Measurements from ENCODE around the gene FHL2.
A peak's percentile ranks its signal among the peaks of the same experiment; 100 is the strongest.
"Not testable (repeated sequence)": the region's sequence is repeated elsewhere in the genome, so short reads cannot be mapped to it uniquely, and the experiment has no call there.

FHL2 gene, protein sequence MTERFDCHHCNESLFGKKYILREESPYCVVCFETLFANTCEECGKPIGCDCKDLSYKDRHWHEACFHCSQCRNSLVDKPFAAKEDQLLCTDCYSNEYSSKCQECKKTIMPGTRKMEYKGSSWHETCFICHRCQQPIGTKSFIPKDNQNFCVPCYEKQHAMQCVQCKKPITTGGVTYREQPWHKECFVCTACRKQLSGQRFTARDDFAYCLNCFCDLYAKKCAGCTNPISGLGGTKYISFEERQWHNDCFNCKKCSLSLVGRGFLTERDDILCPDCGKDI

DNA sequence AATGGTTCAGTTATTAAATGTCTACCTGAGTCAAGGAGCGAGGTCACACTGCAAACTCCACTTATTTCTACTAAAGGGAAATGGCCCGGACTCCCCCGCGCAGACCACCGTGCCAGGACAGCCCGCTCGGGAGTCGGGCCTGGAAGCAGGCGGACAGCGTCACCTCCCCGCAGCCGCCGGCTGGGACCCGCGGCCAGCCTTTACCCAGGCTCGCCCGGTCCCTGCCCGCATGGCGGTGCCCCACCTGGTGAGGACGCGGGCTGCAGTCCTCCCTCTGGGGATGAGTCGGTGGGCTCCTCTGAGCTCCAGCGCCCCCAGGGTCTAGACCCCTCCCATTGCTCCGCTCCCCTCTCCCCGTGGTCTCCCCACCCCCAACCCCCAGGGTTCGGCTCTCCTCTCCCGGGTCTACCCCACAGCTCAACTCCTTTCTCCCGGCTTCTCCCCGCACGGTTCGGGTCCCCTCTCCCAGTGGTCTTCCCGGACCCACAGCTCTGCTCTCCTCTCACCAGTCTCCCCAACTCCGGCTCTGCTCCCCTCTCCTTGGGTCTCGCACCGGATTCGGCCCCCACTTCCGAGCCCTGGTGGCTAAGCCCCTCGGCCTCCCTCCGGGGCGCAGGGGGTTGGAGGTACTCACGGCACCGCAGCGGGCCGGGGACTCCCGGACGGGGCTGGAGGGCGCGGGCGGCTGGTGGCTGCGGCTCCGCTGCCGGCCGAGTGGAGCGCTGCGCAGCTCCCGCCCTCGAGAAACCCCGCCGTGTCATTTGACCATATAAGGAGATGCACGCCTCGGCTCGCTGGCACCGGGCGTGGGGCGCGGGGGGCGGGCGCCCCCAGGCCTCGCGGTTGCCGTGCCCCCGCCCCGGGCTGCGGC lies at the start of gene FHL2:
Gene FHL2, minus strand, starts transcription at position 716 of the 871 bp plus-strand sequence. CDS start 12,535 bp downstream, outside the sequence.
- peak; percentile 22 for DNase-seq

DNA sequence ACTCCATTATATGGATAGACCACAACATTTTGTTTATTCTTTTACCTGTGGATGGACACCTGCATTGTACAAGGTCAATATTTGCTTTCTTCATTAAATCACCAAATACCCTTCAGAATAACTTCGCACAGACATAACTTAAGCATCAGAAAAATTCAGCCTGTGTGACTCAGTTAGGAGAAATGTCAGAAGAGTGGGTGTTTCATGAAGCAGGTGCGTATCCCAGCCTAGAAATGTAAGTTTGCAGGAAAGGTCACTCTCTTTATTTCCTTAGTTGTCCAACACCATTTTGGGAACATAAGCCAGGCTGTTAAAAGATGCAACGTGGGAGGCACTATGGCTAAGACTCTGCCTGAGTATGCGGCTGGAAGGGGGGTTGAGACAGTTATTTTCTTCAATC lies 48.6 kb upstream of the FHL2 start:
- DNase-seq: no peak

DNA sequence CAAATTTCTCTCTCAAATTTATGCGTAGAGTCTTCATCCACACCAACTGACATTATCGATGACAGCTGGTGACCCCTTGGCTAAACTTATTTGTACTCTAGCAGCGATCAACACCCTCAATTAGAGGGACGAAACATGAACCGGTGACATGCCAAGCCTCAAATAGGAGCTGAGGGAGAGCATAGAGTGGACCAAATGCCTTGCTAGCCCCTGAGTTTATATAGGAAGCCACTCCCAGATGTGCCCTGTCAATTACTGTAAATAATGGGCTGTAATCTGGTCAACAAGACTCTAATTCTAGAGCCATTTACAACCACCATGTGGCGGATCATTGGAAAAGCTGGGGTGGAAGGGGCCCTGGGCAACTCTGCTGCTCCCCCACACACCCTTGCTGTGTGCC lies 47.6 kb upstream of the FHL2 start:
- no peak for DNase-seq

DNA sequence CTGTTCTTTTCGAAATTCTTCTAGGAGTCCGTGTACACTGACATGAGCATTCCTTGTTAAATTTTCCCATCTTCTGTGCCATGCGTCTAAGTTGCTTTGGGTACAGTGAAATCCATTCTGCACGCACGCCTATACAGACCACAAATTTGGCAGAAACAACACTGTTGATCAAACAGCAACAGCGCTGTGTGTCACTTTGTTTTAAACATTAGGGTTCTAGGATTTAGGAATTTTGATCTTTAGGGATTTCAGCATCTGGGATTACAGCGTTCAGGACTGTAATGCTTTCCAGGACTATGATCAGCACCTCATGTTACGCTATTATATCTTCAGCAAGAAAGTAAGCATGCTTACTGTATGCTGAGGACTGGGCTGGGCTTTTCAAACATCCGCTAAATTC lies 47.1 kb upstream of the FHL2 start:
- DNase-seq: no peak

DNA sequence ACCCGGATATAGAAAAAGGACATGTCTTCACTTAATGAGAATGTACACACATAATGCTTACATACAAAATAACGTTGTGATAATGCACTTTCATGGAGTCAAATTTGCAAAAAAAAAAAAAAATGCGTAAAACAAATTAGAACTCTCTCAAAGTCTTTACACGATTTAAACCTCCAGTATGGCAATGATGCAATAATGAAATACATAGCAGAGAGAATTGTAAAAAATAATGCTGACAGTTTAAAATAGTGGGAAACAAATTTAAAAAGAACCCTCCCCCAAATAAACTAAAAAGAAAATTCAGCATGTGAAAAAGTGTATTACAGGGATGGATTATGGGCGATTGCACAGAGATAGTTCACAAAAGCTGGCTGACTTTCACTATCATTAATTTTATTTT lies 46.6 kb upstream of the FHL2 start:
- no peak for DNase-seq

DNA sequence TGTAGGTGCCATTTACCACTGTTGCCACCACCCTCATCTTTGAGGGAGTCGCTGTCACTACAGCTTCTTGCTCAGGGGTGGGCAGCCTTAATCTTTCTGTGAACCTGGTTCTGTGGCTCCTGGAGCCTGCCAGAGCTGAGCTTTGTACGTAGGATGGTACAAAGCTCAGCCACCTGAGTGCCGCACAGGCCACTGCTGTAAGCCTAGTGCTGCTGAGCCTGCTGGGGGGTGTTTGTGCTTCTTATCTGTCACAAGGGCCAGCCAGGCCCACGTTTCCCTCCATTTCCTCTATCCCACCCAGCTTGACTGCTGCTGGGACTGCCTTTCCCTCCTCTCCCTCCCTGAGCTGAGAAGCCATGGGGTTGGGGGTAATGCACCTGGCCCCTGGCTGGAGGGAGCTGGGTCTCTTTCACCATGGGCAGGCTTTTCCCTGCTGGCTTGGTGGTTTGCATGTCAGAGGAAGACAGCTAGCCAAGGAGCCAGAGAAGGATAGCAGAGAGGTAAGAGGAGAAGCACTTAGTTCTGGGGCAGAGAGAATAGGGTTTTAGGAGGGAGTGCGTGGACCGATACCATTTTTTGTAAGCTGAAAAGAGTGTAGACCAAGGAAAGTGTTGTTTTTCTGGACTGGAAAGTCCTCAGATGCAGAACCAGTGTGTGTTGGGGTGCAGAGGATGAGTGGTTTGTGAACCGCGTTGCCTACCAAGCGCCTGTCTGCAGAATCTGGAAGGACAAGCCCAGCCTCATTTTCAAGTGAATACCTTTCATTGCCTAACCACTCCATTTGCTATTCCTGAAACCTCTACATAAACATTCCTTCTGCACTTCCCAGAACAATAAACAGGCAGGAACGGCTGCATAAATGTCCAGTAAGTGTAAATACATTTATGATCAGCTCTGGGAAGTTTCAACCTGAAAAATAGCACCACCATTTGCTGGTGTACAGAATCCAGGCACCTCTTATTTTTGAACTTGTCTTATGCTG lies 45.1 kb upstream of the FHL2 start:
- DNase-seq: no peak

DNA sequence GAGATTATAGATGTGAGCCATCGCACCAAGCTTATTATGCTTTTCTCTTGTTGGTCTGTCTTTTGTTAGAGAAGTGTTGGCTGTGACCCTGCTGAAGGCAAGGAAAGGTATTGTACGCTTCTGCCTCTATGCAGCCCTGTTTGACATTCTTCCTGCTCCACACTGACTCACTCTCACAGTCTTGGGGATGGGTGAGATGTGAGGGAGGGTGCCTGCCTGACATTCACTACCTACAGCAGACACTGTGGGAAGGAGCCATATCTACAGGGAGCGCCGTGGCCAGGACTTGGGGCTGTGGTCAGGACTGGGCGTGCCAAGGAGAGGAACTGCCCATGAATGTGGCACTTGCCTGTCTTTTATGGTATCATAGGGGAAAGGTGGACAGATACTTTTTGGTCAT lies 43.9 kb upstream of the FHL2 start:
- no peak for DNase-seq

DNA sequence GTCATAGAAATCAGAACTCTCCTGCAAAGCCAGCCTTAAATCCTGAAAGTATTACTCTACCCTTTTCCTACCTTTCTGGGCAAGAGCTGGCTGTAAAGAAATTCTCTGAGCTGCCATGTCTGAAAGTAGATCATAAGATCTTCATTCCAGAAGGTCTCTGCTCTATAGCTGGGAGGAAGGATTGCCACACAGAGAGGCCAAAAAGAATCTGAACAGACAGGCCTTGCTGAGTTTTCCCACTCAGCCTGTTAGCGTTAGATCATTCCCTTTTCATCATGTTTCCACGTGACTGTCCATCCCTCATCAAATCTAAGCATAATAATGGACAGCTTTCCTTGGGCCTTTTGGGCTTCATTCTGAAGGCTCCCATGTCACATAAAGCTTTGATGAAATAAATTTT lies 43.2 kb upstream of the FHL2 start:
- DNase-seq: no peak

DNA sequence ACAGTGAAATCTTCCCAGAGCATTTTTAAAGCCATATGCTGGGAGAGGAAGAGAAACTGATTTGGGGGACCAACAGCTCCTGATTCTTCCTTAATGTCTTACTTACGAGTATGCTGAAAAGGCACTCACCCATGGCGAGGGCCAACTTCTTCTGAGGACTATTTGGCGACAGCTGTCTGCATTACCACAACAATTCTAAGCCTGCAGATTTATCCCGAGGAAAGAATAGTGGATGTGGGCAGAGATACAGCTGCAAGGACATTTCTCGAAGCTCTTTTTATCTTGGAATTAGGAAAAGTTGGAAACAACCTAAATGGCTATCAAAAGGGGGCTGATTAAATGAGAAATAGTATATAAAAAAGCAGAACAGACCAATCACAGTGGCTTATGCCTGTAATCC lies 40.3 kb upstream of the FHL2 start:
- no peak for DNase-seq

DNA sequence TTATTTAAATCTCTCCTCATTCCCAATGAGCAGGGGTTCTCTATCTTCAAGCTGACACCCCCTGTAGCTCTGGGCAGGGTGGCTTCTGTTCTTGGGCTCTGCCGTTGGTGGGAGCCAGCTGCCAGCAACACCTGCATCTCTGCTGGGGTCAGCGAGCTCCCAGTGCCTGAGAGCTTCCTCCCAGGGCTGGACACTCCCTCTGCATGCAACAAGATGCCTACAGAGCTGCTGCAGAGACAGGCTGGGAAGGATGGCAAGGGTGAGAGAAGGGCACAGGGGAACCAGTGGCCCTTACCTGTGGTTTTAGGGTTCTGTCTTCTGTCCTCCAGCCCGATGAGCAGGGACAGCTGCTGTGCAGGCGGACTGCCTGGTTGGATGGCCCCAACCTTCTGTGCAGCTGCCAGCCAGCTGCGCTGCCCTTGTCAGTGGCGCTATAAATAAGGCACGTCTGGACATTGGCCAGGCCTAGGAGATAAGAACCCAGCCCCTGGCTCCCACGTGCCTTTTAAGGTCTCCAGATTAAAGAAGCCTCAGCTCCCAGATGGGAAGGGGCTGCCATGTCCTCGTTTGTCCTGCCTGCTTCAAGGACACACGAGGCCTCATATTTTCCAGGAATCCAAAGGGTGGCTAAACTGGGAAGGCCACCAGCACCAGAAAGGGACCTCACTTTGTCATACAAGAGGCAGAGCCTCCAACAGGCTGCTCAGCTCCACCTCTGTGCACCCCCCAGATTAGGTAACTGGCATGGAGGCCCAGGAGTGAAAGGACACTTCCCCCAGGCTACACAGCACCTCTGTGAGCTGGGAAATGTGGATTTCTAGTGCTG lies 39.5 kb upstream of the FHL2 start:
- peak; percentile 35 for DNase-seq

DNA sequence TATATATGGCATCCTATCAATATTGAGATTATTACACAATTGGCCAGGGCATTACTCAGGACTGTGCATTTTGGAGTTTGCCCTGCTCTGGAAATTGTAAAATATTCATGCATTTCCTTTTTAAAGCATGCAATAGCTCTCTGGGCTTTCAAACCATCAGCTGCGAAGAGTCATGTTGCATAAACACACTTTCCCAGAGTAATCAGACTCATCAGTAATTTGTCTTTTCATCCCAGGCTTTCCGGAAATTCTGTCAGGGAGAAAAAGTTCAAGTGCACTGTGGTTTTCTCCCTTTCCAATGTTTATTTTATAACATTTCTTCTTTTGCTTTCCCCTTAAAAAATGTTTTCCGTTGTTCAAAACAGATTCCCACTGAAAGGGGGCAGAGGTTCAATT lies 38.9 kb upstream of the FHL2 start:
- DNase-seq: no peak

DNA sequence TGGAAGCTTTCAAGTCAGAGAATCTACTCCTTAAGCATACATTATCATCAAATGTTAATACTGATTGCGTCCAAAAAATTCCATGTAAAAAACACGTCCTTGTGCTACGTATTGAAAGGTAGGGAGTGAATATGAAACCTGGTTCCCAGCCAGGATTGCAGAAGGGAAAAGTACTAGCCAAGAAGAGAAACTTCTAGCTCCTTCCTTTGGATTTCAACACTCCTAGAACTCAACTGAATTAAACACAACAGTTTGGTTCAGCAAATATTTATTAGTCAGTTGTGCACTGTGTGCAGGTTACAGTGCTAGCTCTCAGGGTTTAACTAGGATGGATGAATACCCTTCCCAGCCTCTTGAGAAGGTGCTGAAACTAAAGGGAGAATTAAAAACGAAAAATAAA lies 33.9 kb upstream of the FHL2 start:
- no peak for DNase-seq

DNA sequence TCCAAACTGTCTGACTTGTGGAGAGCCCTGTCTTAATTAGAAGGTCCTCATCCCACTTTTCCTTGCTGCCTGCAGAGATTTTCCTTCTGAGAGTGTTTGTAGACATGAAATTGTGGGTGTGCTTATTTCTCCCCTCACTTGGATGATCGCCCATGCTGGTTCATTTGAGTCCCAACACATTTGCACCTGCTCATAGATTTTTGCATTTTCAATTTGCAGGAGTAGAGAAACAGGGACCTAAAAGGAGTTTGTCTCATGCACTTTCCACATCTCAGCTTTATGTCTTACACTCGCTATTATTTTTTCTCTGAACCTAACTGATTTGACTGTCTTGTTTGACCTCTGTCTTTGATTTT lies 33.2 kb upstream of the FHL2 start:
- no peak for DNase-seq

DNA sequence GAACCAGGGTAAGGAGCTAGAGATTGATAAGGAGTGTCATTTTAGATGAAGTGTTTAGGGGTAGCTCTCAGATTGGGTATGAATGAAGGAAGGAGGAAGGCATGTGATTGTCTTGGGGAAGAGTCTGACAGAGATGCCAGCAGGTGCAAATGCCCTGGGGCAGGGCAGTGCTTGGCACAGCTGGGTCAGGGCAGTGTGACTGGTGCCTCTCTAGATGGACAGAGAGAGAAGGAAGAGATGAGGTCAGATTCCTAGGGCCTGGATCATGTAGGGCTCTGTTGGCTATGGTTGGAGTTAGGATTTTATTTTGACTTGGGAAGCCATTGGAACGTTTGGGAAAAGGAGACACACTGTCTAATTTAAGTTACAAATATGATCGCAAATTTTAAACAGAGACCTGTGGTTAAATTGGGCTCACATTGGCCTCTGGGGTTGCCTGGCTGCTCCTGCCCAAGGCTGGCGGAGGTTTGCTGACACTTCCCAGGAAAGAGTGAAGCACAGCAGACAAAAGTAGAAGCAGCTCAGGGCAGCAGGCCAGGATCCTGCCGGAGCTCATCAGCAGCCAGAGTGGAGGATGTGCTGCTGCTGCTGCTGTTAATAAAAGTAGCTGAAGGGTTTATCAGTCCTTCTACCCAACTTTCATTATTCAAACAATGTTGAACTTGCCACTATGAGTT lies 32.7 kb upstream of the FHL2 start:
- no peak for DNase-seq

DNA sequence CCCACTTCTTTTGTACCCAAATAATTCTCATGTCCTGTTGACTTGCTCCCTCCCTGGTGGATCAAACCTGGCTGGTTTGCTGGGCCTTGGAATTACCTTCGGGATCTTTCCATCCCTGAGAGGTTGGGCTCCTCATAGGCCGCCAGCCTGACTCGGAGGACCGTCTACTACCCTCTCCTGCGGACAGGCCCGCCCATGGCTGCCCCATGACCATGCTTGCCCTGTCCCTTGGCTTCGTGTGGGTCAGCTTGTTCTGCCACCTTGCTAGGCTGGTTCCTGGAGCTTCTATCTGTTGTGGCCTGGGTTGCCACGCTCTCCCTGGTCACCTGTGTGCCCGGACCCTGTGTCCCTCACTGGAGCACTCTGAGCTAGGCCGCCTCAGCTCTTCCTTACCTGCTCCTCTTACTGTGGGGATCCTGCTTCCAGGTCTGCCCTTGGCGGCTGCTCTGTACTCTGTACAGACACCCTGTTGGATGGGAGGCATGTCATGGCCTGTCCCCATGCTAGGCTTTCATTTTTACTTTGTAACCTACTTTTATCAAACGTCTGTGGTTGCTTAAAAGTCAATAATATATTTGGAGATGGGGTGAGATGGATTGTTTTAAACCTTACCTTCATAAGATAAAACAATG lies 29.7 kb upstream of the FHL2 start:
- DNase-seq: no peak

DNA sequence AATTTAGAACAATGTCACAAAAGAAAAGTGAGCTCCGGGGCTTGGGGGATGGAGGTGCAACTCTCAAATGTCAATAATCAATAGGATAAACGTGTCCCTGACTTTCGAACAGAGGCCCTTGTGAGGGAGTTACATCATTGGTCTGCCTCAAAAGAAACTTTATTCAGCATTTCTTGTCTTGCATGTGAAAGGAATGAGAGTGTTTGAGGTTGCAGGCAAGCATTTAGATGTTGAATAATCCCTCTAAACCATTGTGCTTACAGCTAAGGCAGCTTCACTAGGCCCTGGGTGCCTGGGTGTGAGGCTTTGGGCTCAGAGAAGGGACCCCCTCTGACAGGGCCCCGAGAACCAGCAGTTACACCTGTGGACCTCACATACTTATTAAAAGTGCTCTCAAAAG lies 28.6 kb upstream of the FHL2 start:
- no peak for DNase-seq

DNA sequence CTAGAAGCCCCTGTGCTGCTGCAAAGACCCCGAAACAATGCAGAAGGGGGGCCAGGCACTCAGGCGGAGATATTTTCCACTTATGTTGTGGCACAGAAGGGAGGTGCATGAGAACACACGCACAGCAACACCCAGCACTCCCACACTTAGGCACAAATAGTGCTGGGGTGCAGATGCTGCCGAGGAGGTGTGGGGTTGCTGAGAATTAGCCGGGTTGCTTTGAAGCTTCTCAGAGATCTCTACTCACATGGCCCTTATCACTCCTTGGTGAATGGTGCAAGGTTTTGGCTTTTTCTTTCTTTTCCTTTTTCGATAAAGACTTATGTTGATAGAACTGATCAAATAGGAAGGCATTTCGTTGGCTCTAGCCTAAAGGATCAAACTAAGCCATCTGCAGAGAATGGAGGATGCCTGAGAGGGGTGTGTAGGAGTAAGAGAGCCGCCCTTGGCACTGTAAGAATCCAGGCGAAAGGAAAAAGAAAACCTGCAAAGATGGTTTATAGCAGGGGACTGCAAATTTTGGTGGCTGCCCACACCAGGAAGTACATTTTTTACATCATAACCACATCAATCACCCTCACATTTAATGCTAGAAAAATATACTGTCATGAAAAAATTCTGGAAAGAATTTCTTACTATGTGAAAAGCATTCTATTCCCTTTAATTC lies 27.9 kb upstream of the FHL2 start:
- no peak for DNase-seq

DNA sequence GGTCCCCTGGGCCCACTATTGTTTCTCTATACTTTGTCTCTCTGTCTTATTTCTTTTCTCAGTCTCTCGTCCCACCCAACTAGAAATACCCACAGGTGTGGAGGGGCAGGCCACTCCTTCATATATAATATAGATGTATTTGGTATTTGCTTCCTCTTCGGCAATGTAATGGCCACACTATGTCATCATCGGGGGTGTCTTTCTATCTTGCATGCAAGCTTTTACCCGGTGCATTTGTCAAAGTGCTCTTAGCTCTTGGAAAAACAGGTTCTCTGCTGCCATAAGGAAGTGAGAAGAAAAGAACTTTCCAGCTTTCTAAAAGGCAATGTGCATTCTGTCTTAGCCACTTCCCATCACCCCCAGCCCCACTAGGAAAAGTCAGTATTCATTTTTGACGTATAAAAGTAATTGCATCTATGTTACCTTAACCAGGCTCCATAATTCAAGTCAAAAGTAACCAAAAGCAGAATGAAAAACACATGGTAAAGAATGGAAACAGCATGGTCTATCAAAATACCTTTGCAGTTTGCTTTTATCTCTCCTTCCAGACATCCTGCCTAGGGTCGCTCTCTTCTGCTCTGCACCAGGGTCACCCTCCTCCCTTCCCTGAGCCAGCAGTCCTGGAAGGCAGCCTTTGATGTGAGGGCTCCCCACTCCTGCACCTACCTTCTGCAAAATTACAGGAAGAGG lies 27.2 kb upstream of the FHL2 start:
- no peak for DNase-seq

DNA sequence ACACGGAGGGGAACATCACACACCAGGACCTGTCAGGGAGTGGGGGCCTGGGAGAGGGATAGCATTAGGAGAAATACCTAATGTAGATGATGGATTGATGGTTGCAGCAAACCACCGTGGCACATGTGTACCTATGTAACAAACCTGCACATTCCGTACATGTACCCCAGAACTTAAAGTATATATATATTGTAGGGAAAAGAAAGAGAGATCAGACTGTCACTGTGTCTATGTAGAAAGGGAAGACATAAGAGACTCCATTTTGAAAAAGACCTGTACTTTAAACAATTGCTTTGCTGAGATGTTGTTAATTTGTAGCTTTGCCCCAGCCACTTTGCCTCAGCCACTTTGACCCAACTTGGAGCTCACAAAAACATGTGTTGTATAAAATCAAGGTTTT lies 26.0 kb upstream of the FHL2 start:
- not testable (repeated sequence) for DNase-seq

DNA sequence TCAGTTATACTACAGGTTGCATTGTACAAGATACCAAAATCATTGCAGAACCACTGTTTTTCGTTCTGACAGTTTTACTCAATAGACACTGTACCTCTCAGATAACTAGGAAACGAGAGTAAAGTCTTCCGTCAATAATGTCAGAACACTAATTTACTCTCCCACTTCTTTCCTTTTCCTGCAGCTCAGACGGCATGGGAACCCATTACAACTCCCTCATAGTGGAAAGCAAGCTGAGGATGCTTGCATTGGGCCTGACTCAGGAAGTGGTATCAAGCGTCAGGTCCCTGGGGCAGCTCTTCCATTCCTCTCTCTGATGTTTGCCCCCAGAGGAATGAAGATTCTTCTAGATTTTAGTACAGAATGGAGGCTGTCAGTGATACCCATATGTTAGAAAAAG lies 23.9 kb upstream of the FHL2 start:
- DNase-seq: no peak
